Renal cortical epithelial cell (primary cell): ENCODE data around the gene SLC12A5. TPM values are rescaled to one million over a fixed set of nuclear protein-coding genes. Genes with fewer than 3 reads are reported as not detected.
"Not testable (repeated sequence)": the region's sequence is repeated elsewhere in the genome, so short reads cannot be mapped to it uniquely, and the experiment has no call there.

Experiments used
- DNase-seq: peaks from one replicate; pipeline ENCODE4 v3.0.0-alpha.2; 2011; ENCODE audit warnings: low read depth
- total RNA-seq: library from RNA; depleted of rRNA; stranded (reverse); fragments of >200 nt; gene quantifications from 2 replicates; pipeline ENCODE4 v1.2.3, GENCODE V29; 2014

Gene SLC12A5
- total RNA-seq = 0.17 and 0.55 TPM in 2 replicates

GRCh38 chr20:46028772-46029371 lies at the start of gene SLC12A5:
TSS of gene SLC12A5 (plus strand) at chr20:46029215. CDS start at chr20:46029345, 130 bp downstream.
- DNase-seq = no peak

DNA sequence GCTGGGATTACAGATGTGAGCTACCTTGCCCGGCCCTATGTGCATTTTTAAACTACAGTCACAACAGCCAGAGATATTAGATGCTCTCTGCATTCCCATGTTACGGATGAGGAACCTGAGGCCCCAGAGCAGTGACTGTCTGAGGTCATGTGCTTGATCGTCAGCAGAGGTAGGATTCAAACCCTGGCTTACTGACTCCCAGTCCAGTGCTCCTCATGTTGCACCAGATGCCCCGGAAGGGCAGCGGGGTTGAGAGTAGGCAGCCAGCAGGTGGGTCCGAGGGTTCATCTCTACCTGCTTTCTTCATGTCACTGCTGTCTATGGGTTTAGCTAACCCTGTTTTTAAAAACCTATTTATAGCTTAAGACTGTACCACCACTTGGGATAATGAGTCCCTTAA lies 47.8 kb upstream of the SLC12A5 start:
- no peak for DNase-seq

- DNase-seq = no peak
Observed at GRCh38 chr20:45983279-45983743, 45.7 kb upstream of the SLC12A5 start.

DNA sequence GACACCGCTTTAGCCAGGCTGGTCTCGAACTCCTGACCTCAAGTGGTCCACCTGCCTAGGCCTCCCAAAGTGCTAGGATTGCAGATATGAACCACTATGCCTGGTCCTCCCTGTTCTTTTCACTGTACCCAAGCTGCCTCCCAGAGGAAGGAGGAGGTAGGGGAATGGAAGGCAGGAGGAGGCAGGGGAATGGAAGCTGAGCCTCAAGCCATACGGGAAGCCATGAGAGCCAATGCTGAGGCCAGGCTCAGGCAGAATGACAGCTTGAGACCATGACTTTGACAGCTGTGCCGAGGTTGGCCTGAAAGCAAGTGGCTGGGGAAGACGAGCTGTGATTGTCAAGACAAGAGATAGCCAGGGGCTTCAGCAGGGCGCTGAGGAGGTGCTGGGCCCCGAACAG lies 43.4 kb upstream of the SLC12A5 start:
- DNase-seq = no peak

DNA sequence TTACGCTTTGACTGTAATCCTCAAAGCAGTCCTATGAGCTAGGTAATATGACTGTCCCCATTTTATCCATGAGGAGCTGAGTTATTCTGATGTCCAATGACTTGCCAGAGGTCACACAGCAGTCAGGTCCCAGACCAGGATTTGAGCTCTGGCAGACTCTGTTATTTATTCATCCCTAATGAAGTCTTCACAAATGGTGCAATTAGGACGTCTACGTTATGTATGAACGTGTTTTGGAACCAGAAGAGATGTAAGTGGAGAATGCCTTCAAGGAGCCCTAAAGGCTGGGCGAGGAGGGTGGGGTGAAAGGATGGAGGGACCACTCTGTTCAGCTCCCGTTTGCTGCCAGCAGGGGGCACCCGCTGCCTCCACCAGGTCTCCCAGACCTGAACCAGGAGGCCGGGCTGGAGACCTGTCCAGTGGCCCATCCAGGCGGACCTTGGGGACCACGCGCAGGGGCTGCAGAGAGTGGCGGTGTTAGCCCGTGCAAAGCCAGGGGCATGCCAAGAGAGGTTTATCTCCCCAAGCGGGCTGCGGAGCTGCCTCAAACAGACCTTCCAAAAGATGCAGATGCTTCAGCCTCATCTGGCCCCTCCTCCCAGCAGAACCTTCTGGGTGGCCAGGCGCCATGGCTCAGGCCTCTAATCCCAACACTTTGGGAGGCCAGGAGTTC lies 41.8 kb upstream of the SLC12A5 start:
- no peak for DNase-seq

DNA sequence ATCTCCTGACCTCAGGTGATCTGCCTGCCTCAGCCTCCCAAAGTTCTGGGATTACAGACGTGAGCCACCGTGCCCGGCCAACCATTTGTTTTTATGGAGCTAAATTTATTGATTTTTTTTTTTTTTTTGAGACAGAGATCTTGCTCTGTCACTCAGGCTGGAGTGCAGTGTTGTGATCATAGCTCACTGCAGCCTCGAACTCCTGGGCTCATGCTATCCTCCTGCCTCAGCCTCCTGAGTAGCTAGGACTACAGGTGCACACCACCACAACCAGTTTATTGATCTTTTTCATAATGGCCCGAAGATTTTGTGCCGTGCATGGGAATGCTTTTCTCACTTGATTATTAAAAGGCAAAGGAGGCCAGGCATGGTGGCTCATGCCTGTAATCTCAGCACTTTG lies 40.2 kb upstream of the SLC12A5 start:
- not testable (repeated sequence) for DNase-seq

- DNase-seq = no peak
Observed at GRCh38 chr20:45991616-45992015, 37.4 kb upstream of the SLC12A5 start.

- DNase-seq = peak; percentile 93
Observed at GRCh38 chr20:45993197-45993951, 35.6 kb upstream of the SLC12A5 start.

- DNase-seq = no peak
Observed at GRCh38 chr20:45994761-45995493, 34.1 kb upstream of the SLC12A5 start.

GRCh38 chr20:45995495-45996097 lies 33.4 kb upstream of the SLC12A5 start:
- DNase-seq = not testable (repeated sequence)

DNA sequence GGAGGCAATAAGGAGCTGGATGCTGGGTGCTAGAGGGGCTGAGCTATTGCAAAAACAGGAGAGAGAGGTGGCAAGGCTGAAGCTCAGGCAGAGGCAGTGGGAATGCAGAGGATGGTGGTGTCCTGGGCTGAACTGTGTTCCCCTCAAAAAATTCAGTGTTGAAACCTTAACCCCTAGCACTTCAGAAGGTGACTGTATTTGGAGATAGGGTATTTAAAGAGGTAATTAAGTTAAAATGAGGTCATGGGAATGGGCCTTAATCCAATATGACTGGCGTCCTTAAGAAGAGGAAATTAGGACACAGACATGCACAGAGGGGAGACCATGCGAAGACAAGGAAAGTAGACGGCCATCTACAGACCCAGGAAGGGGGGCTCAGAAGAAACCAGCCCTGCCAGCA lies 31.8 kb upstream of the SLC12A5 start:
- no peak for DNase-seq

- DNase-seq = no peak
Observed at GRCh38 chr20:45998337-45998736, 30.7 kb upstream of the SLC12A5 start.

DNA sequence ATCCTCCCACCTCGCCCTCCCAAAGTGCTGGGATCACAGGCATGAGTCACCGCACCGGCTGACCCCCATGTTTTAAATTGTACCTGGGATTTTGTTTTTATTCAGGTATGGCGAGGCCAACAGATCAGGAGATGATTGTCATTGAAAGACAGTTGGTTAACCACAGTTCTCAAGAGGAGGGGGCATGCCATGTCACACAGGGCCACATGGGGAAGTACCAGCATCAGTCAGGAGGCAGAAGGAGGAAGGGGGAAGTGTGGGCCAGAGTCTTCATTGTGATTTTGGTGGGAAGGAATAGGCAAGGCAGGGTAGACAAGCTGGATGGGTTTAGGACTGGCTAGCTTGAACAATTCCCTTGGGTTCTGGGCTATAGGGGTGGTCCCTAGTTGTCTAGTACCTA lies 30.3 kb upstream of the SLC12A5 start:
- DNase-seq = no peak

GRCh38 chr20:45999557-46000261 lies 29.3 kb upstream of the SLC12A5 start:
- no peak for DNase-seq

- DNase-seq = no peak
Observed at GRCh38 chr20:46000262-46000996, 28.6 kb upstream of the SLC12A5 start.

GRCh38 chr20:46001498-46001897 lies 27.5 kb upstream of the SLC12A5 start:
- DNase-seq = no peak

GRCh38 chr20:46002008-46002407 lies 27.0 kb upstream of the SLC12A5 start:
- DNase-seq = no peak

DNA sequence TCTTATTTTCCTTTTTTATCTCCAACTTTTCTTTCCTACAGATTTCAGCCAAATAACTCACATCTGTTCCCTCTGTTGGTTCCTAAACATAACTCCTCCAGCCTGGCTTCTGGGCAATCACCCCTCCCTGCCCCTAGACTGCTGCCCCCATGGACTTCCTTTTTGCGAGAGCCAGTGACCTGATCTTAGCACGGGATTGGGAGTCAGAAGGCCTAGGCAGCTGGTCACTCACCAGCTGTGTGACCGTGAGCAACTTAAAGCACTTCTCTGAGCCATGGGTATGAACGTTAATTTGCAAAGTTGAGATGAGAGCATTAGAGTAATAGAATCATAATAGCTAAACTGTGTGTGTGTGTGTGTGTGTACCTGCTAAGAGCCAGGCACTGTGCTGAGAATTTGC lies 24.8 kb upstream of the SLC12A5 start:
- DNase-seq = no peak

- DNase-seq = no peak
Observed at GRCh38 chr20:46004889-46005473, 24.0 kb upstream of the SLC12A5 start.
